ENCODE measurements around the gene TMEM38B.

GRCh38 chr9:105694848-105695581, 674 bp downstream of the TMEM38B start:
- TF ChIP-seq POLR2A (IDR thresholded peaks at IDR 0.05; ENCODE audit: low read depth, low read length) (no peak), CTCF (IDR thresholded peaks at IDR 0.05; ENCODE audit: extremely low read depth in 1 of 2, insufficient read depth in 1 of 2, low read depth in 1 of 2, low read length in 2 of 2) (no peak)
